Left lung (tissue), 10 donors: ENCODE measurements around the gene KIF6. TPM values are rescaled to one million over a fixed set of nuclear protein-coding genes. Genes with fewer than 3 reads are reported as not detected.
A peak's percentile ranks its signal among the peaks of the same experiment; 100 is the strongest.

Experiments used
- ATAC-seq: fragments of 200-7000 bp; cut with Tn5 transposase; one replicate; pipeline ENCODE4 v1.9.1; 2020; ENCODE audit warnings: moderate library complexity
- DNase-seq, 4 donors: peaks; one replicate each; pipeline ENCODE4 v3.0.0-alpha.2; 2013 to 2020
- H3K27ac ChIP-seq, 2 donors: fragments of 200-600 bp; sonication (generic) in 1 of 2; one replicate each; pipeline versions ENCODE4 v1.5.0 to v1.8.0; 2020 to 2021
- H3K27me3 ChIP-seq, 2 donors: fragments of 200-600 bp; sonication (generic) in 1 of 2; one replicate each; pipeline versions ENCODE4 v1.5.0 to v1.8.0; 2020 to 2021
- H3K36me3 ChIP-seq, 2 donors: fragments of 200-600 bp; sonication (generic) in 1 of 2; one replicate each; pipeline versions ENCODE4 v1.5.0 to v1.8.0; 2020 to 2021
- H3K4me1 ChIP-seq, 2 donors: fragments of 200-600 bp; one replicate each; pipeline ENCODE4 v1.8.0; 2021
- H3K4me3 ChIP-seq, 2 donors: fragments of 200-600 bp; sonication (generic) in 1 of 2; one replicate each; pipeline versions ENCODE4 v1.5.0 to v1.8.0; 2020 to 2021; ENCODE audit warnings: mild to moderate bottlenecking in 1 of 2
- H3K9me3 ChIP-seq, 2 donors: fragments of 200-600 bp; sonication (generic) in 1 of 2; one replicate each; pipeline versions ENCODE4 v1.5.0 to v1.8.0; 2020 to 2021
- intact Hi-C, 2 donors: fragments of 100-400 bp; cut with DNase I; formaldehyde crosslinking; loops; one replicate each; pipeline versions ENCODE4 v1.11.2 to v1.14.2; 2022
- polyA plus RNA-seq, 6 donors: library from polyadenylated mRNA; unstranded; fragments of 120-200 nt; gene quantifications; one replicate each; pipeline ENCODE4 v1.2.1, GENCODE V29; 2013; ENCODE audit not compliant: insufficient read length in 6 of 6
- total RNA-seq, 2 donors: library from RNA; stranded (reverse); fragmentation: NEBNext Ultra II Directional; extraction: Animal tissue kit (Norgen Biotek cat#: 25700); gene quantifications; one replicate each; pipeline ENCODE4 v1.2.1, GENCODE V29; 2021
- TF ChIP-seq, protein P1 (sequence below), 2 donors: fragments of 200-600 bp; sonication (generic) in 1 of 2; IDR thresholded peaks; one replicate each; pipeline versions ENCODE4 v1.5.0 to v1.8.0; 2021; ENCODE audit warnings: antibody characterized with exemption in 2 of 2
- donor health status: DM: no; HTN: yes; CAD: no.
- donor health status: DM: no; HTN: no; CAD: no.

KIF6 gene
- total and polyA plus RNA-seq, 8 donors, result 0.93 to 4.4 (median 2.8) TPM

DNA sequence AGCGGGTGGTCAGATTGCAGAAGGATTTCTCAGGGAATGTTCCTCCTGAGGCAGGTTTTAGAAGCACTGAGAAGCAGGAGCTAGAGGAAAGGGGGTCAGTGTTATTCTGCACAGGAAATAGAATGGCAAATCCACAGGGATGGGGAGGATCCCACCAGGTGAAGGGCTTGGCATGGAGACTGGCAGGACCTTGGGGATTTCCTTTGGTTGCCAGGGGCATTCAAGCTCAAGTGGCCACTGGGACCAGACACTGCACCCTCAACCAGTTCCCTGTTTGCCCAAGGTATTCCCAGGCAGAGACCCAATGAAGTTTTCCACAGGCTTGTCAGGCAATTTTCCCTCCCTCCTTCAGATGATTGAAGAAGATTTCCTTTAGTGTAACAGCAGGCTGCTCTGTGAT lies 279.5 kb downstream of the KIF6 start:
- Histone ChIP-seq H3K4me3 (no peak overlapping the region), H3K27ac (no peak overlapping the region), H3K27me3 (no peaks in the 10 kb centered on the region), H3K4me1 (no peaks in the 10 kb centered on the region), H3K9me3 (no peaks in the 10 kb centered on the region), H3K36me3 (no peaks in the 10 kb centered on the region)
- intact Hi-C loops, result no loop called here
- ATAC-seq (no peak), DNase-seq (no peak)
- TF ChIP-seq, protein P1, sequence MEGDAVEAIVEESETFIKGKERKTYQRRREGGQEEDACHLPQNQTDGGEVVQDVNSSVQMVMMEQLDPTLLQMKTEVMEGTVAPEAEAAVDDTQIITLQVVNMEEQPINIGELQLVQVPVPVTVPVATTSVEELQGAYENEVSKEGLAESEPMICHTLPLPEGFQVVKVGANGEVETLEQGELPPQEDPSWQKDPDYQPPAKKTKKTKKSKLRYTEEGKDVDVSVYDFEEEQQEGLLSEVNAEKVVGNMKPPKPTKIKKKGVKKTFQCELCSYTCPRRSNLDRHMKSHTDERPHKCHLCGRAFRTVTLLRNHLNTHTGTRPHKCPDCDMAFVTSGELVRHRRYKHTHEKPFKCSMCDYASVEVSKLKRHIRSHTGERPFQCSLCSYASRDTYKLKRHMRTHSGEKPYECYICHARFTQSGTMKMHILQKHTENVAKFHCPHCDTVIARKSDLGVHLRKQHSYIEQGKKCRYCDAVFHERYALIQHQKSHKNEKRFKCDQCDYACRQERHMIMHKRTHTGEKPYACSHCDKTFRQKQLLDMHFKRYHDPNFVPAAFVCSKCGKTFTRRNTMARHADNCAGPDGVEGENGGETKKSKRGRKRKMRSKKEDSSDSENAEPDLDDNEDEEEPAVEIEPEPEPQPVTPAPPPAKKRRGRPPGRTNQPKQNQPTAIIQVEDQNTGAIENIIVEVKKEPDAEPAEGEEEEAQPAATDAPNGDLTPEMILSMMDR (IDR thresholded peaks at IDR 0.05), result no peak

GRCh38 chr6:39444479-39445019 lies 280.7 kb downstream of the KIF6 start:
- intact Hi-C loops, result no loop called here
- TF ChIP-seq, protein P1 (IDR thresholded peaks at IDR 0.05), result no peak
- no peak for ATAC-seq

GRCh38 chr6:39441986-39442385 lies 283.2 kb downstream of the KIF6 start:
- intact Hi-C loops, result no loop called here
- H3K36me3 ChIP-seq, result no peaks in the 10 kb centered on the region
- ATAC-seq (no peak), DNase-seq (no peak)
- TF ChIP-seq, protein P1 (IDR thresholded peaks at IDR 0.05), result no peak
- H3K27ac ChIP-seq, result no peak overlapping the region
- no peaks in the 10 kb centered on the region for H3K27me3 ChIP-seq
- no peaks in the 10 kb centered on the region for H3K9me3 ChIP-seq
- no peak overlapping the region for H3K4me3 ChIP-seq
- H3K4me1 ChIP-seq, result no peaks in the 10 kb centered on the region

More at GRCh38 chr6:39444479-39445019, 280.7 kb downstream of the KIF6 start:
- H3K27me3 ChIP-seq, result no peaks in the 10 kb centered on the region
- H3K9me3 ChIP-seq, result no peaks in the 10 kb centered on the region
- no peak overlapping the region for H3K27ac ChIP-seq
- H3K4me1 ChIP-seq, result no peaks in the 10 kb centered on the region
- H3K36me3 ChIP-seq, result no peaks in the 10 kb centered on the region
- no peak overlapping the region for H3K4me3 ChIP-seq
- no peak for DNase-seq

- Histone ChIP-seq H3K36me3 (no peaks in the 10 kb centered on the region), H3K27ac (no peak overlapping the region), H3K4me3 (no peak overlapping the region), H3K4me1 (no peaks in the 10 kb centered on the region), H3K9me3 (no peaks in the 10 kb centered on the region), H3K27me3 (no peaks in the 10 kb centered on the region)
- TF ChIP-seq, protein P1 (IDR thresholded peaks at IDR 0.05), result no peak
- intact Hi-C loops, result no loop called here
- ATAC-seq, result no peak
- no peak for DNase-seq
These were observed 283.9 kb downstream of the KIF6 start for GRCh38 chr6:39441301-39441700.

DNA sequence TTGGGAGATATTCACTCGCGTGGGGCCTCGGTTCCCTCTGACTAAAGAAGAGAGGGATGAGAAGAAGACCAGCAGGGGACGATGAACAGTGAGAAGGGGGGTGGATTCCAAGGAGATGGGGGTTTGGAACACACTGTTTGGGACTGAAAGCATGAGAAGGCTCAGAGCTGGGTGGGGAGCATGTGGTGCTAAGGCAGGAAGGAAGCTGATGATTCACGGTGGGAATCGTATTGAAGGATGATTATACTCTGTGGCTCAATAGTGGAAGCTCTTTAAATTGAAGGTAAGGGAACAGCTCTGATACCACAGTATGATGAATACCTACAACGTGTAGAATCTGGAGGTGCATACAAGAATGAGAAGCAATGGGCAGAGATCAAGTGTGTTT lies 285.2 kb downstream of the KIF6 start:
- Histone ChIP-seq H3K4me3 (no peak overlapping the region), H3K4me1 (no peaks in the 10 kb centered on the region), H3K9me3 (no peaks in the 10 kb centered on the region), H3K27ac (peak overlapping the region in 1 of 2 donors; percentile 21), H3K36me3 (no peaks in the 10 kb centered on the region), H3K27me3 (no peaks in the 10 kb centered on the region)
- TF ChIP-seq, protein P1 (IDR thresholded peaks at IDR 0.05), result no peak
- no peak for DNase-seq
- intact Hi-C loops, result no loop called here
- ATAC-seq, result no peak
